ENCODE measurements around the gene PHLDA2.
A peak's percentile ranks its signal among the peaks of the same experiment; 100 is the strongest.

Gene PHLDA2

DNA sequence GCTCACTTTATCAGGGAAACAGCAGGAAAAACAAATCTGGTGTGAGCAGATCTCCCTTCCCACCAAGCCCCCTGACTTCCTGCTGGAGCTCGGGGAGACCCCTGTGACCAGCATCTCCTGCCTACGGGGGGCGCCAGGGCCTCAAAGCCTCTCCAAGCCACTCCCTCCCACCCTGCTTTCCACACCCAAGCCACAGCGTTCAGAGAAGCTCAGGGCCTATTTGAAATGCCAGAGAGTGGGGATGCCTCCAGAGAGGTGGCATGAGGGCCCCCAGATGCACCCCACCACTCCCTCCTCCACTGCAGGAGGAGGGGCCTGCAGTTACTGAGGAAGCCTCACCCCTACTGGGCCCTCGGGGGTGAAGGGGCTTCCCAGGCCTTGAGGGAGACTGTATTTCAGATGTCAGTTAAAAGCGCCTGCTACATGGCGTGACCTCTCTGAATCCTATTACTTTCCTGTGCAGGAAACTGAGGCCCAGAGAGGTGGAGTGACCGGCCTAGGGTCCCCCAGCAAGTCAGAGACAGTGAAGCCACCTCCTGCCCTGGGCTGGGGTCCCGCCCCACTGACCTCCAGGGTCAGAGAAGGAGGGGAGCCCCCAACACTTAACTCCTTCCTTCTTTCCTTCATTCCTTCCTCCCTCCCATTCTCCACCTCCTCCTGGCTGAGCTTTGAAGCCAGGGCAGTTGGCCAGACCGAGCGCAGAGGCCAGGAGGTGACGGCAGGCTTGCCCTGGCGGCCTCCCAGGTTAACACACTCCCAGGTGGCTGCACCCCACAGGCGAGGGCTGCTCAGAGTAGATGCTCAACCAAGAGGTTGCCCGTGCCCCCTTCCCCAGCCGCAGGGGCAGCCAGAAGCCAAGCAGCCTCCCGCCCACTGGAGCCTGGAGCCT is 37.6 kb downstream of the PHLDA2 start:
- in situ Hi-C loops (cut with MboI; ENCODE audit: low sequenced_read_pairs, unreplicated experiment), result loop anchor here (10.0 kb wide), 1 partner anchor 357 kb away; no protein-coding TSS in a partner anchor
- DNase-seq (ENCODE audit: low spot score), result no peak
- TF ChIP-seq, protein P1, sequence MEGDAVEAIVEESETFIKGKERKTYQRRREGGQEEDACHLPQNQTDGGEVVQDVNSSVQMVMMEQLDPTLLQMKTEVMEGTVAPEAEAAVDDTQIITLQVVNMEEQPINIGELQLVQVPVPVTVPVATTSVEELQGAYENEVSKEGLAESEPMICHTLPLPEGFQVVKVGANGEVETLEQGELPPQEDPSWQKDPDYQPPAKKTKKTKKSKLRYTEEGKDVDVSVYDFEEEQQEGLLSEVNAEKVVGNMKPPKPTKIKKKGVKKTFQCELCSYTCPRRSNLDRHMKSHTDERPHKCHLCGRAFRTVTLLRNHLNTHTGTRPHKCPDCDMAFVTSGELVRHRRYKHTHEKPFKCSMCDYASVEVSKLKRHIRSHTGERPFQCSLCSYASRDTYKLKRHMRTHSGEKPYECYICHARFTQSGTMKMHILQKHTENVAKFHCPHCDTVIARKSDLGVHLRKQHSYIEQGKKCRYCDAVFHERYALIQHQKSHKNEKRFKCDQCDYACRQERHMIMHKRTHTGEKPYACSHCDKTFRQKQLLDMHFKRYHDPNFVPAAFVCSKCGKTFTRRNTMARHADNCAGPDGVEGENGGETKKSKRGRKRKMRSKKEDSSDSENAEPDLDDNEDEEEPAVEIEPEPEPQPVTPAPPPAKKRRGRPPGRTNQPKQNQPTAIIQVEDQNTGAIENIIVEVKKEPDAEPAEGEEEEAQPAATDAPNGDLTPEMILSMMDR (IDR thresholded peaks at IDR 0.05; ENCODE audit: borderline replicate concordance, control extremely low read depth, extremely low read depth, insufficient read depth, missing control alignments), result no peak

DNA sequence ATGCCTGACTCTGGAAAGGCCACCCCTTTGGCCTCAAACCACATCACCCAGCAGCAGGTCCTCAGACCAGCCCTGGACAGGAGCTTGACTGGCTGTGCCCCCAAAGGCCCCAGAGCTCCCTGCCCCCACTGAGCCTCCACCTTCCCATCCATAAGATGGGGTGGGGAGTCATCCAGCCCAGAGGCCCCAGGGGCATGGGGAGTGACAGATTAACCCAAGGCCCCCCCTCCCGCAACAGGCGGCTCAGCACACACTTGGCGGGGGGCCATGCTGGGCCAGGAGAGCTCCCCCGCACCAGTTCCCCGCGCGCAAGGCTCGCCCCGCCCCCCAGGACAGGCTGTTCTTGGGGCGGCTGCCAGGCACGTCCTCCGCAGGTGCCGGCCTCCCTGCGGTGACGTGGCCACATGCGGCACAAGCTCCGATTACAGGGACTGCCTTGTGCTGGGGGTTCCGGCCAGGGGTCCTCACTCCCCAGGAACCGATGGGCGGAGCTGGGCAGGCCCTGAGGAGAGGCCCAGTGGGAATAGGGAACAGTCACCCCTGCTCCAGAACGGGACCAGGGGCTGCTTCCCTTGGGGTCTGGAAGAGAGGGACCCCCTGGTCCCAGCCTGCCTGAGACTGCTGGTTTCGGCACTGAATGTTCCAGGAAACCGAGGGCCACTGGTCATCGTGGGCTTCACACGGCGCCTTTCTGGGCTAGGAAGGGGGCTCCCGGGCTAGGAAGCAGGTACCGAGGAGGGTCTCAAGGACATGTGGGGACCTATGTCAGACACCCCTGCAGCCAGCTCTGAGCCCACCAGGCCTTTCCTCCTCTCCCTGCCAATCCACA is 38.5 kb downstream of the PHLDA2 start:
- TF ChIP-seq, protein P1 (IDR thresholded peaks at IDR 0.05; ENCODE audit: borderline replicate concordance, control extremely low read depth, extremely low read depth, insufficient read depth, missing control alignments), result no peak
- DNase-seq (ENCODE audit: low spot score), result no peak
- in situ Hi-C loops (cut with MboI; ENCODE audit: low sequenced_read_pairs, unreplicated experiment), result loop anchor here (10.0 kb wide), 1 partner anchor 356 kb away; no protein-coding TSS in a partner anchor

DNA sequence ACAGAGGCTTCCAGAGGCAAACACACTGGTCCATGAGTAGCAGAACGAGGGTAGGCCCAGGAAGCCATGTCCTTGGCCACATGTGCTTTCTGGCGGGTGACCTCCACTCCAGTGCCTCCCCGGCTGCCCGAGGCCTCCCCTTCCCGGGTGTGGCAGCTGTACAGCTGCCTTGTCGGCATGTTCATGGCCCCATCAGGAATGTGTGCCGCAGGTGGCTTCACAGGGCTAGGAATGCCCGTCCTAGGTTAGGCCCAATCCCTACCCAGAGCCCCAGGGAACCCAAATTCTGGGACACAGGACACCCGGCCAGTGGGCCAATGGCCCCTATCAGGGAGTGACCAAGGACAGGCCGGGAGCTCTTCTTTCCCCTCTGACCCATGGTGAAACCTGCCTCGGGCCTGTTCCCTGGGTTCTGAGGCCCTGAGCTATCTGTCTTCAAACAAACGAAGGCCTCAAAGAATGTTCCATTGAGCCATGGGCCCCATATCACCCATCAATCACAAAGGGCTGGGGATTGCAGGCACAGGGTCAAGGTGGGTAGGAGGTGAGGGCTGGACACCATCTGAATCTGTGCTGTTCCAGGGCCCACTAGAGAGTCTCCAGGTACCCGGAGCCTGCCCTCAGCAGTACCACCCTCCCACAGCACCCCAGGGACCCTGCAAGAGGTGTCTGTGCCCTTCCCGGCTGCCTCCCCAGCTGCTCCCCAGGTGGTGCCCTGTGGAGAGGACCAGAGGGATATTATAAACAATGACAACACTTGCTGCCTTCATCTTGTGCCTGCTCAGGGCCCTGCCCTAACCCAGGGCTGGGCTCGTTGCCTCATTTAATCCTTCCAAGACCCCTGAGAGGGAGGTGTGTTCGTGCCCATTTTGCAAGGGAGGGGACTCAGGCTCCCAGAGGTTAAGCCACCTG is 39.6 kb downstream of the PHLDA2 start:
- DNase-seq (ENCODE audit: low spot score), result no peak
- TF ChIP-seq, protein P1 (IDR thresholded peaks at IDR 0.05; ENCODE audit: borderline replicate concordance, control extremely low read depth, extremely low read depth, insufficient read depth, missing control alignments), result no peak
- in situ Hi-C loops (cut with MboI; ENCODE audit: low sequenced_read_pairs, unreplicated experiment), result loop anchor here (10.0 kb wide), 1 partner anchor 355 kb away; no protein-coding TSS in a partner anchor

DNA sequence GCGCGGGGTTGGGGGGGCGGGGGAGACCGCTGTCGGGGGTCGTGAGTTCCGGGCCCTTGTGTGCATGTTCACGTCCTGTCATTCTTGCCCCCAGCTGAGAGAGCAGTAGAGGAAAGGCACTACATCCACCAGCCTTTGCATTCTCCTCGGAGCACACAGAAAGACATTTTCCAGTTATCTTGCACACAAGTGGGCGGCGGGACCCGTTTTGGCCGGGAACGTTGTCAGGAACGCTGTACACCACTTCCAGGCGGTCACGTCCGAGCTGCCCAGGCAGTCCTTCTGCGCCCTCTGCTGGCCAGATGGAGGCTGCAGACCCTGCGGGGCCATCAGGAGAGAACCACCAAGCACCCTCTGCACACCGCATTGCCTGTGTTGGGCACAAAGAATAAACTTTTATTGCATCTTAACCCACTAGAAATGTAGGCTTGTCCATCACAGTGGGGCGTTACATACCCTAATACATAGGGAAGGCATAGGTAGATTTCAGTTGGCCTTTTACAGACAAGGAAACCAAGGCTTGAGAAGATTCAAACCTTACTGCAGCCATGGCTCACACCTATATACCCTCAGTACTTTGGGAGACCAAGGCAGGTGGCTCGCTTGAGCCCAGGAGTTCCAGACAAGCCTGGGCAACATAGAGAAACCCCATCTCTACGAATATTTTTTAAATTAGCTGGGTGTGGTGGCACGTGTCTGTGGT is 40.8 kb downstream of the PHLDA2 start:
- in situ Hi-C loops (cut with MboI; ENCODE audit: low sequenced_read_pairs, unreplicated experiment), result no loop called here
- peak; percentile 86 for DNase-seq (ENCODE audit: low spot score)
- TF ChIP-seq, protein P1 (IDR thresholded peaks at IDR 0.05; ENCODE audit: borderline replicate concordance, control extremely low read depth, extremely low read depth, insufficient read depth, missing control alignments), result peak; percentile 98

DNA sequence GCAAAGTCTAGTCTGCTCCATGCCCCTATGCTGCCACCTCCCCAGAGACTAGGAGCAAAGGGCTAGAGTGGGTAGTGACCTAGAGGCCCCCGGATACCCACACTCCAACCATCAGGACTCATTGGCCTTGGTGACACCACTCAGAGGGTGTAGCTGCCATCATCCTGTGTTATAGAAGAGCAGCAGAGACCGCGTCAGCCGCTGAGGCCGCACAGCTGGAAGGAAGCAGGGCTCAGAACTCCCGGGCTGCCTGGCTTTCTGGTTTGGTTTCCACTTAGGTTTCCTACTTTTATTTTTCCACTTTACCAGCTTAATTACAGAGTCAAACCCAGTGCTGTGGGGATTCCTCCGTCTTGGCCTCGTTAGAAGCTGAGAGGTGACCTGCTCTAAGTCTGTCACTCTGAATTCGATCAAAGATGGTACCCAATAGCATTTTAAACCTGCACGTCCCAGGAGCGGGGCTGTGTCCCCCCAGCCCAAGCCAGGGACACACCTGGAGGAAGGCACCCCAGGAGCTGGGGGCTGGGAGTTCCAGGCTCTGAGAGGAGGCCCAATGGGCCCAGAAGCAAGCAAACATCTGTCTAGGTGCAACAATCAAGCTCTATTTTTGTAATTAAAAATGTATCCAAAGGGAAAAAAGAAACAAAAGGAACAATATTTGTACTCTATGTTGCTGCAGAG is 41.6 kb downstream of the PHLDA2 start:
- in situ Hi-C loops (cut with MboI; ENCODE audit: low sequenced_read_pairs, unreplicated experiment), result no loop called here
- DNase-seq (ENCODE audit: low spot score), result no peak

More for the DNA sequence above, 41.6 kb downstream of the PHLDA2 start:
- TF ChIP-seq, protein P1 (IDR thresholded peaks at IDR 0.05; ENCODE audit: borderline replicate concordance, control extremely low read depth, extremely low read depth, insufficient read depth, missing control alignments), result no peak

Data from GM13976 (cell line).